ENCODE results near the gene ERC1. TPM values are rescaled to one million over a fixed set of nuclear protein-coding genes. Genes with fewer than 3 reads are reported as not detected.
A peak's percentile ranks its signal among the peaks of the same experiment; 100 is the strongest.

ERC1 gene
- total and polyA plus RNA-seq, 2 donors from 2014 or later: 5.1 to 68.3 TPM

GRCh38 chr12:1503281-1503711 is 512.3 kb downstream of the ERC1 start:
- no peaks in the 10 kb centered on the region for H3K27me3 ChIP-seq (ENCODE audit: control insufficient read depth, insufficient read depth, low read length)
- peaks cover 0 to 4% (median 0%) of the 10 kb centered on the region in 3 donors for H3K4me1 ChIP-seq (ENCODE audit: control insufficient read depth in 2 of 3, insufficient read depth in 2 of 3, low read depth in 1 of 3, low read length in 3 of 3)
- peak in 1 of 5 donors; percentile 63 for DNase-seq
- FAIRE-seq: no peak
- no peak overlapping the region for H3K27ac ChIP-seq (ENCODE audit: low read depth in 2 of 2, low read length in 2 of 2)
- H3K4me3 ChIP-seq (ENCODE audit: low read length in 3 of 3): no peak overlapping the region
- TF ChIP-seq CTCF (IDR thresholded peaks at IDR 0.05; ENCODE audit: borderline replicate concordance, extremely low read depth, insufficient read depth): no peak
- no peaks in the 10 kb centered on the region for H3K36me3 ChIP-seq (ENCODE audit: control insufficient read depth in 2 of 3, insufficient read depth in 3 of 3, low read length in 3 of 3)
- H3K9me3 ChIP-seq (ENCODE audit: control insufficient read depth in 2 of 3, insufficient read depth in 1 of 3, low read length in 3 of 3): no peaks in the 10 kb centered on the region
- no peak overlapping the region for H3K9ac ChIP-seq (ENCODE audit: low read length in 3 of 3)
- intact Hi-C loops (cut with DNase I): no loop called here

GRCh38 chr12:1504304-1504894 is 513.4 kb downstream of the ERC1 start:
- peaks cover 0 to 4% (median under 1%) of the 10 kb centered on the region in 3 donors for H3K4me1 ChIP-seq (ENCODE audit: control insufficient read depth in 2 of 3, insufficient read depth in 2 of 3, low read depth in 1 of 3, low read length in 3 of 3)
- FAIRE-seq (no peak), DNase-seq (peak in 1 of 5 donors; percentile 32)
- no peaks in the 10 kb centered on the region for H3K27me3 ChIP-seq (ENCODE audit: control insufficient read depth, insufficient read depth, low read length)
- intact Hi-C loops (cut with DNase I): no loop called here
- TF ChIP-seq CTCF (IDR thresholded peaks at IDR 0.05; ENCODE audit: borderline replicate concordance, extremely low read depth, insufficient read depth): no peak
- H3K27ac ChIP-seq (ENCODE audit: low read depth in 2 of 2, low read length in 2 of 2): no peak overlapping the region
- H3K9ac ChIP-seq (ENCODE audit: low read length in 3 of 3): no peak overlapping the region
- no peaks in the 10 kb centered on the region for H3K9me3 ChIP-seq (ENCODE audit: control insufficient read depth in 2 of 3, insufficient read depth in 1 of 3, low read length in 3 of 3)
- H3K4me3 ChIP-seq (ENCODE audit: low read length in 3 of 3): no peak overlapping the region
- H3K36me3 ChIP-seq (ENCODE audit: control insufficient read depth in 2 of 3, insufficient read depth in 3 of 3, low read length in 3 of 3): no peaks in the 10 kb centered on the region

GRCh38 chr12:1504895-1505311 is 513.9 kb downstream of the ERC1 start:
- Histone ChIP-seq H3K9me3 (ENCODE audit: control insufficient read depth in 2 of 3, insufficient read depth in 1 of 3, low read length in 3 of 3) (no peaks in the 10 kb centered on the region), H3K9ac (ENCODE audit: low read length in 3 of 3) (no peak overlapping the region), H3K27me3 (ENCODE audit: control insufficient read depth, insufficient read depth, low read length) (no peaks in the 10 kb centered on the region), H3K27ac (ENCODE audit: low read depth in 2 of 2, low read length in 2 of 2) (no peak overlapping the region), H3K36me3 (ENCODE audit: control insufficient read depth in 2 of 3, insufficient read depth in 3 of 3, low read length in 3 of 3) (no peaks in the 10 kb centered on the region), H3K4me1 (ENCODE audit: control insufficient read depth in 2 of 3, insufficient read depth in 2 of 3, low read depth in 1 of 3, low read length in 3 of 3) (peaks cover 0 to 4% (median 3%) of the 10 kb centered on the region in 3 donors), H3K4me3 (ENCODE audit: low read length in 3 of 3) (no peak overlapping the region)
- TF ChIP-seq CTCF (IDR thresholded peaks at IDR 0.05; ENCODE audit: borderline replicate concordance, extremely low read depth, insufficient read depth): no peak
- FAIRE-seq (no peak), DNase-seq (peak in 3 of 5 donors; percentile 58 to 76 (median 58))
- intact Hi-C loops (cut with DNase I): no loop called here

Measured in kidney (tissue), 14 donors.